22Rv1 (cell line): ENCODE results near the gene B9D1.

Source experiments
- ZFX ChIP-seq: fragments of 450-650 bp; IDR thresholded peaks from 2 replicates; pipeline ENCODE4 v1.6.1; 2017; ENCODE audit warnings: antibody characterized with exemption, borderline replicate concordance
- TF ChIP-seq, protein P1 (sequence below): fragments of 450-650 bp; IDR thresholded peaks from 2 replicates; pipeline ENCODE4 v1.5.1; 2017; ENCODE audit warnings: mild to moderate bottlenecking

DNA sequence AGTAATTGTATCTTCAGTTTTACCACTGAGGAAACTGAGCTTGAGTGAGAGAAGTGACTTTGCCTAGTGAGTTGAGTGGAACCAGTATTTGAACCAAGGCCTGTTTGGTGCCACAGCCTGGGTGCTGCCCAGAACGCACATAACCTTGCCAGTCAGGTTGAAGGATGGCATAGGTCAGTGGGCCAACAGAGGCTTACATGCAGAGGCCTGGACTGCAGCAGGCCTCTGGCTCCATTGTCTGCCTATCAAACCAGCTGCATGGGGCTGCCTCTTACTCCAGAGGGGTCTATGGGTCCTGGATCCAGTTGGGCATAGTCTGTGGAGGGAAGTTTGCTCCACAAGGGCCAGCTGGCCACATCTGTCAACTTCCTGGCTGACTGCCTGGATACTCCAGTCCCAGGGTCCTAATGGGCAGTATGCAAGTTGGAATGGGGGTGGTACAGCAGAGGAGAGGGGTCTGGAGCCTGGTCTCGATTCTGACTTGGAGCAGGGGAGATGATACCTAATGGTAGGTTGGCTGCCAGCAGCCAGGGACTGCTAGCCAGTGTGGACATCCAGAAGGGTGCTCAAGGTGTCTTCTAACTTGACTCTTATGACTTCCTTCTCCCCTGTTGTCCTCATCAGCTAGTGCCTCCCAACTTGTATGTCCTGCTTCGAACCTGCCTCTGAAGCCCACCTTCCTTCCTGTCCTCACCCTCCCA lies 37.4 kb upstream of the B9D1 start:
- TF ChIP-seq, protein P1, sequence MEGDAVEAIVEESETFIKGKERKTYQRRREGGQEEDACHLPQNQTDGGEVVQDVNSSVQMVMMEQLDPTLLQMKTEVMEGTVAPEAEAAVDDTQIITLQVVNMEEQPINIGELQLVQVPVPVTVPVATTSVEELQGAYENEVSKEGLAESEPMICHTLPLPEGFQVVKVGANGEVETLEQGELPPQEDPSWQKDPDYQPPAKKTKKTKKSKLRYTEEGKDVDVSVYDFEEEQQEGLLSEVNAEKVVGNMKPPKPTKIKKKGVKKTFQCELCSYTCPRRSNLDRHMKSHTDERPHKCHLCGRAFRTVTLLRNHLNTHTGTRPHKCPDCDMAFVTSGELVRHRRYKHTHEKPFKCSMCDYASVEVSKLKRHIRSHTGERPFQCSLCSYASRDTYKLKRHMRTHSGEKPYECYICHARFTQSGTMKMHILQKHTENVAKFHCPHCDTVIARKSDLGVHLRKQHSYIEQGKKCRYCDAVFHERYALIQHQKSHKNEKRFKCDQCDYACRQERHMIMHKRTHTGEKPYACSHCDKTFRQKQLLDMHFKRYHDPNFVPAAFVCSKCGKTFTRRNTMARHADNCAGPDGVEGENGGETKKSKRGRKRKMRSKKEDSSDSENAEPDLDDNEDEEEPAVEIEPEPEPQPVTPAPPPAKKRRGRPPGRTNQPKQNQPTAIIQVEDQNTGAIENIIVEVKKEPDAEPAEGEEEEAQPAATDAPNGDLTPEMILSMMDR: no peak
- no peak for TF ChIP-seq ZFX
